ENCODE data around the gene BCL11A. TPM values are rescaled to one million over a fixed set of nuclear protein-coding genes. Genes with fewer than 3 reads are reported as not detected.

Gene BCL11A
- total RNA-seq, 1 donor from 2014 or later, result 31.6 TPM

DNA sequence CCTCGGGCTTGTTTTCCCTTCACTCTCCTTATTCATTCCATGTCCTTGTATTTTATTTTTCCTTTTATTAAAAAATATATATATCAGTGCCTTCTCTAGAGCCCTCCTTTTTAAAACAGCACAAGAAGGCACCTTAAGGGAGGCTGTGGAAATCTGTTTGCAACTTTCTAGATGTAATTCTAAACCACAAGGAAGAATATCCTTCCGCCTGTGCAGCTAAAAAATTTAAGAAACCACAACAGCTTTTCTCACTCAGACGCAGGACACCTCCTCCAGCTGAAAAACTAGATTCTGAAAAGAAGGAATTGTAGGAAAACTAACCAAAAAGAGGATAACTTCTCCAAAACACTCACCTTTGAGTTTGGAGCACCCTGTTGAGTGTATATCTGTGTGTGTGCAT, 142.2 kb downstream of the BCL11A start:
- ATAC-seq (ENCODE audit: poor library complexity), result no peak
- intact Hi-C loops (cut with DNase I), result no loop called here
- DNase-seq, result no peak

DNA sequence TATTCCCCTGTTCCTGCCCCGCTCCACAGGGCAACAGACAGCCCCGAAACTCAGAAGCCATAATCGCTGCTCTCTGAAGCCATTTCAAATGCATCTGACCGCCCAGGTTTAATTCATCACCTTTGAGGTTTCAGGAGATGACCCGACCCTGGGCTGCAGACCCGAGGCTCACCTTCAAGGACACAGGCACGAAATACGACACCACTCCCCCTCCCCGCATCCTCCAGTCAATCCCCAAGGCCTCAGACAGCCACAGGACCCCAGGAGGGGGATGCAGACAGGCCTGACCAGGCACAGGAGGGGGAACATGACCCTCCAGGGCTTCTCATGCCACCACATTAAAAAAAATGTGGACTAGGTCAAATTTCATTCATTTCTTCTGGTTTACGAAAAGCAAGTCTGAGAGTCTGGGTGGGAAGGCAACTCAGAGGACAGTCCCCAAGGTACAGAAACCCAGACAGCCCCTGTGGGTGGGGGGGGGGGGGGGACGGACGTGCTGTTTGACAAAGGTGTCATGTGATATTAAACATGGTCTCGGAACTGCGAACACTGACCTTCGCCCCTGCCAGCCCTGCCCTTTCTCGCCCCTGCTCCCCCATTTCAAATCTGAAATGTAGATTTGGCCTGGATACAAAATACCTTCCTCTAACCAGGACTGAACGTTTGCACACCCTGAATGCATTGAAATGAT, 142.9 kb downstream of the BCL11A start:
- intact Hi-C loops (cut with DNase I), result no loop called here
- DNase-seq, result no peak
- no peak for ATAC-seq (ENCODE audit: poor library complexity)

DNA sequence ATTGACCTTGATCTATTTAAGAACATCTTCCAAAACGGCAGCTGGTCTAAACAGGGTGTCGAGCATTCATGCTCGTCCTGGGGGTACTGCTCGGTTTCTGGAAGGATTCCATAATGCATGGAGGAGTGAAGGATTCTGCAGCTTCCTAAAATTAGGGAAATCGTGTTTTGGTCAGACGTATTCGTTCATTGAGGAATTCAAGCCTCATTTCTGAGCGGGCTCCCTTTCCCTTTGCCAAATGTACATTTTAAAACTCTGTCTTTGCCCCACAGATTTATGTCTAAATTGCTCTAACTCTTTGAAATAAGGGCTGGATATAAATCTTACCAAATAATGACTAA, 144.0 kb downstream of the BCL11A start:
- DNase-seq, result no peak
- ATAC-seq (ENCODE audit: poor library complexity), result no peak
- intact Hi-C loops (cut with DNase I), result no loop called here

GRCh38 chr2:60408811-60409530, 144.5 kb downstream of the BCL11A start:
- intact Hi-C loops (cut with DNase I), result no loop called here
- ATAC-seq (ENCODE audit: poor library complexity) (no peak), DNase-seq (no peak)

- intact Hi-C loops (cut with DNase I), result no loop called here
- DNase-seq (no peak), ATAC-seq (ENCODE audit: poor library complexity) (no peak)
These were observed 145.2 kb downstream of the BCL11A start for GRCh38 chr2:60408207-60408606.

DNA sequence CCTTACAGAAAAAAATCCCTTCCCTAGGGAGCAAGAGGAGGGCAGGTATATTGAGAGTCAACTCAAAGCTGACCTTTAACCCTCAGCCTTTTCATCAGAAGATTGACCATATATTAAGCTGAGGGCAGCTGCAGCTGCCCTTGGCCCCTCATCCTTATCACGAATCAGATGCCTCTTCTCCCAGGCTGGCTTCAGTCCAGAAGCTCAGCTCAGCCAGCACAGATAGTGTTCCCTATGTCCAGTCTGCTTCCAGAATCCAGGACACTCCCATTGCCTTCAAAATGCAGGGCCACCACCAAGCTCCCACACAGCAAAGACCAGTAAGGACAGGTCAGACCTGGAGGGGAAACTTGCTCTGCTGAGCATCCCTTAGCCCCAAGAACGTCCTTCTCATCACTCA, 146.1 kb downstream of the BCL11A start:
- ATAC-seq (ENCODE audit: poor library complexity) (no peak), DNase-seq (no peak)
- intact Hi-C loops (cut with DNase I), result no loop called here

DNA sequence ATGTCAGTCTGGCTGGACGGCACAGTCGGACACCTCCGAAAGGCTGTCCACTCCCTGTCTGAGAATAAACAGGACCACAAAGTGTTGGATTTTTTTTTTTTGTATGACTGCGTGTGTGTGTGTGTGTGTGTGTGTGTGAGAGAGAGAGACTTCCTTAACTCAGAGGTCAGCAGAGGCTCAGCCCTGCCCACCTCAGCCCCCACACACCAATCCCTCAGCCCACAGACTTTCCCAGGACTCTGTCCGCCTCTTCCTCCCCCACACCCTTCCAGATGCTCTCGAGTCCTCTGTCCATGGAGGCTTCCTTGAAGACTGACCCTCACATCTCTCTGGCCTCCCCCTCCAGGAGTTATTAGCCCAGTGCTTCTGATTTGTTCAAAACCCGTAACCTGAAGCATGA, 147.3 kb downstream of the BCL11A start:
- DNase-seq, result no peak
- intact Hi-C loops (cut with DNase I), result no loop called here
- no peak for ATAC-seq (ENCODE audit: poor library complexity)

- ATAC-seq (ENCODE audit: poor library complexity), result no peak
- no peak for DNase-seq
- intact Hi-C loops (cut with DNase I), result no loop called here
These were observed 148.1 kb downstream of the BCL11A start for GRCh38 chr2:60405271-60405919.

Other genes starting within 250 kb of the BCL11A start
- gene PAPOLG, start 202.6 kb upstream of the BCL11A start, total RNA-seq, result 6.6 TPM

All from Right ventricle myocardium superior (tissue), 1 donor.